GM18505 (cell line): ENCODE measurements around the gene RPL22.

Experiments
- ATAC-seq: cut with Tn5 transposase; IDR thresholded peaks from one replicate; pipeline ENCODE4 v1.9.1; 2021; ENCODE audit not compliant: unreplicated experiment
- POLR2A ChIP-seq: IDR thresholded peaks from 4 replicates; pipeline ENCODE4 v1.6.1; 2011; ENCODE audit warnings: borderline replicate concordance; ENCODE audit not compliant: insufficient read depth, insufficient read length; ENCODE audit errors: extremely low read depth

Gene RPL22

GRCh38 chr1:6154525-6155319 is 44.7 kb downstream of the RPL22 start:
- no peak for TF ChIP-seq POLR2A
- no peak for ATAC-seq

GRCh38 chr1:6152882-6153281 is 46.5 kb downstream of the RPL22 start:
- no peak for ATAC-seq
- no peak for TF ChIP-seq POLR2A

DNA sequence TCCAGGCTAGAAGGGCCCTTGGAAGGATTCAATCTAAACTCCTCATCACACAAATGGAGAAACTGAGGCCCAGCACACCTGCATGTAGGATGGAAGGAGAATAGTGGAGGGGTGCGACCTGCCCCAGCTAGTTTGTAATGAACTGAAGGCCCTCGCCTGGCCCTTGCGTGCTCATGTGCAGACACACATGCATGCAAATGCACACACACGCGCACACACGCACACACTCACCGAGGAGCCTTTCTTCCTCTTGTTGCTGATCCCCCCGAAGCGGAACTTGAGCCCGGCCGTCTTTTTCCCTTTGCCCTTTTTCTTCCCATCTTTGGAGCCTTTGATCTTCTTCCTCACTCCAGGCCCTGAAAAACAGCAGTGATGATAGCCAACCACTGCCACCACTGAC is 47.2 kb downstream of the RPL22 start:
- no peak for ATAC-seq

GRCh38 chr1:6151291-6151822 is 48.0 kb downstream of the RPL22 start:
- ATAC-seq, result no peak
- TF ChIP-seq POLR2A, result no peak

More for the DNA sequence above, 47.2 kb downstream of the RPL22 start:
- no peak for TF ChIP-seq POLR2A

DNA sequence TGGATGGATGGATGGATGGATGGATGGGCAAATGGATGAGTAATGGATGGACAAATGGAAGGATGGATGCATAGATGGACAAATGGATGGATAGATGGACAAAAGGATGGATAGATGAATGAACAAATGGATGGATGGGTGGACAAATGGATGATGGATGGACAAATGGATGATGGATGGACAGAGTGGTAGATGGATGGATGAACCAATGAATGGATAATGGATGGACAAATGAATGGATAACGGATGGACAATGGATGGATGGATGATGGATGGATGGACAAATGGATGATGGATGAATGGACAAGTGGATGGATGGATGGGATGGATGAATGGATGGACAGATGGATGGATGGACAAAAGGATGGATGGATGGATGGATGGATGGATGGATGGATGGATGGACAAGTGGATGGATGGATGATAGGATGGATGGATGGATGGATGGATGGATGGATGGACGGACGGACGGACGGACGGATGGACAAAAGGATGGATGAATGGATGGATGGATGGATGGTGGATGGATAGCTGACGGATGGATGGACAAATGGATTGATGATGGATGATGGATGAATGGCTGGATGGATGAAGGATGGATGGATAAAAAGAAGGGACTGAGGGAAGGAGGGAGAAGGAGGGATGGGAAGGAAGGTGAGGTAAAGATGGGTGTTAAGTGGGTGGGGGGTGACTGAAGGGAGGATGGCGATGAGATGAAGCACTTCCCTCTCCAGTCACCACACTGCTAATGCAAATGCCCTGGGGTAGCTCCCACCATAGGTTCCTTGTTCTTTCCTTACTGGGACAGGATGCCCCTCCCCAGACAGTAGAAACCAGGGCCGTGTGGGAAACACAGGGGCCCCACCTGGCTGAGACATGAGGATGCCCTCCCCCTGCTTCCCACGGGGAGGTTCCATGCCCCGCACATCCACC is 49.1 kb downstream of the RPL22 start:
- TF ChIP-seq POLR2A, result no peak
- no peak for ATAC-seq

- TF ChIP-seq POLR2A, result no peak
- no peak for ATAC-seq
These were observed 49.8 kb downstream of the RPL22 start for GRCh38 chr1:6149597-6149996.

DNA sequence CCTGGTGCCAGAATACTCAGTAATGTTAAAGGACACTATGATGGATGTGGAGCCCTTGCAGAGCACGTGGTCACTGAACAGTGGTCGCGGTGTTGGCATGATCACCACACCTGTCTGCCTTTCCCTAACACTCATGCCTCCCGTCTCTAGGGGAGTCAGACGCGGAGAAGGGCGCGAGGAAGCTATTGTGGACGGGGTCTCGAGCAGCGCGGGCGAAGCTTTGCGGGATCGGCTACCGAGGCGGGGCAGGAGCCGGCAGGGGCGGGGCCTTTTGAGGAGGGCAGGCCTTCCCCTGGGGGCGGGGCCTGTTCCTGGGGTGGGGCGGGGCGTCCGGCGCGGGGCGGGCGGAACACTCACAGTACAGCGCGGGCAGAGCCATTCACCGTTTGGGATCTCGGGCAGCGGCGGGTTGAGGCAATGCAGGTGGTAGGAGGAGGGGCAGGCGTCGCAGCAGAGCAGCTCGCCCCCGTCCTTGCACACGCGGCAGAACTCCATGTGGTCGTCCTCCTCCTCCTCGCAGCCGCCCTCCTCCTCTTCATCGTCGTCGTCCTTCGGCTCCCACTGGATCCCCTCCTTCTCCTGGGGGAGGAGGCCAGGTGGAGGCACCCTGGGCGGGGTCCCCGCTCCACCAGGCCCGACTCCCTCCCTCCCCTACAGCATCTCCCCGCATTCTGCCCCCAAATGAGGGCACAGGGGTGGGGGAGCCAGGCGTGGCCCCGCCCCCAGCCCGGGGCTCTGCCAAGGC is 50.7 kb downstream of the RPL22 start:
- TF ChIP-seq POLR2A, result no peak
- ATAC-seq, result no peak

DNA sequence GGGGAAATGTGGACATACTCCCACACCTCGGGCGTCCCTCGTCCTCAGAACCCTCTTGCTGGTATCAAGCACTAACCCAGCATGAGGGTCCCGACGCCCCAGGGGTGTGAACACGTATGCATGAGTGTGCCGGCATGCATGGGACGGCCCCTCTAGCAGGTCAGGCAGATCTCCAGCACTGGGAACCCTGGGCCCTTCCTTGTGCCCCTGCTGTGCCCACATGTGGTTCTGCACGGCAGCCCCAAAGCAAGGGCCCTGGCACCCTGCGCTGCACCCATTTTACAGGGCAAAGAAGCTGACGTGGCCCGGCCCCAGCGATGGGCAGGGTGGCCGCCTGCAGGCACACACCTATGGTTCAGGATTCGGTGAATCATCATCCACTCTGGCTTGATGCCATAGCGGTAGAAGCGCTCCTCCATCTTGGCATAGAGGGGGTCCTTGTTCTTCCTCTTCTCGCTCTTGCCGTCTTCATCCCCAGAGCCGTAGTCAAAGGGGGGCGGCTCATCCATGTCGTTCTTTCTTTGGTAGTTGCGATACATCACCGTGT is 53.5 kb downstream of the RPL22 start:
- no peak for TF ChIP-seq POLR2A
- ATAC-seq, result no peak

DNA sequence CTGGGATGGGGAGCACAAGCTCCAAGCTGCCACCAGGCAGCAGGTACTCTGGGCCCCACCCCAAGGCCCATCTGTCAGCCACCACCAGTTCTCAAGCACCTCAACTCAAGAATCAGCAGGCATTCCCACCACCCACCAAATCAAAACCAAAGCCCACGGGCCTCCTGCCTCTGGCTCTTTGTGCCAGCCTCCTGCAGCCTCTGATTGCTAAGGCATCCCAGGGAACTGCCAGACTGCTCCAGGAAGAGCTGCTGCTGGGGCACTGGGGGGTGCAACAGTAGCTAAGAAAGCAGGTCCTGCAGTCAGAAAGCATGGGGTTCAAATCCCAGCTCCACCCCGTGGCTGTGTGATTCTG is 54.0 kb downstream of the RPL22 start:
- TF ChIP-seq POLR2A, result no peak
- no peak for ATAC-seq

- no peak for TF ChIP-seq POLR2A
- ATAC-seq, result no peak
These were observed 54.6 kb downstream of the RPL22 start for GRCh38 chr1:6144647-6145395.

DNA sequence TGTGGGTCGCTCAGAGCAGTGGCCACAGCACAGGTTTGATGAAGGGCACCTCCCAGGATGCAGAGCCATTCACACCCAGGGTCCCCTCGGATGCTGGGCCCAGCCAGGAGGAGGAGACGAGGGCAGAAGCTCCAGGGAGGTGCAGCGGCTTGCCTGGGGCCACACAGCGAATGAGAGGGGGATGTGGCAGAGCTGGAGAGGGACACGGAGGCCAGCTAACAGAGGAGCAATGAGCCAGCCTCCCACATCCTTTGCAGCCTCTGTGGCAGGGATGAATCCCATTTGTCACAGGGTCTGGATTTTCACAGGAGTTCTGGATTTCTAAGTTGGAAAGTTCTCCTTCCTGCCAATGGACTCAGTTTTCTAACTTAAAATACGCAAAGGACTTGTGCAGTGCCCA is 55.2 kb downstream of the RPL22 start:
- ATAC-seq, result no peak
- TF ChIP-seq POLR2A, result no peak

GRCh38 chr1:6143395-6143794 is 56.0 kb downstream of the RPL22 start:
- ATAC-seq, result no peak
- TF ChIP-seq POLR2A, result no peak
